SK-N-DZ (cell line): ENCODE data around the gene NEXMIF.
"Not testable (repeated sequence)": the region's sequence is repeated elsewhere in the genome, so short reads cannot be mapped to it uniquely, and the experiment has no call there.

ENCODE experiments used
- DNase-seq: peaks from one replicate; pipeline ENCODE4 v3.0.0-alpha.2; 2015; ENCODE audit warnings: low spot score
- small RNA-seq, 2 experiments: library from RNA; depleted of rRNA; stranded (forward); fragments of <200 nt; gene quantifications; one replicate each; pipeline ENCODE3, GENCODE V24; 2014

Gene NEXMIF

GRCh38 chrX:74797338-74797887 lies 127.8 kb downstream of the NEXMIF start:
- DNase-seq: no peak

GRCh38 chrX:74788545-74789086 lies 136.6 kb downstream of the NEXMIF start:
- DNase-seq: no peak

- no peak for DNase-seq
Measured at GRCh38 chrX:74784629-74785028, 140.6 kb downstream of the NEXMIF start.

GRCh38 chrX:74781507-74782034 lies 143.7 kb downstream of the NEXMIF start:
- no peak for DNase-seq

GRCh38 chrX:74779175-74779574 lies 146.1 kb downstream of the NEXMIF start:
- DNase-seq: no peak

- DNase-seq: no peak
Measured at GRCh38 chrX:74774988-74775387, 150.3 kb downstream of the NEXMIF start.

- no peak for DNase-seq
Measured at GRCh38 chrX:74736450-74736849, 188.8 kb downstream of the NEXMIF start.

GRCh38 chrX:74705269-74705668 lies 220.0 kb downstream of the NEXMIF start:
- DNase-seq: no peak

- DNase-seq: not testable (repeated sequence)
Measured at GRCh38 chrX:74701343-74701742, 223.9 kb downstream of the NEXMIF start.

- DNase-seq: no peak
Measured at GRCh38 chrX:74684466-74684865, 240.8 kb downstream of the NEXMIF start.

Small RNA genes within 50 kb of the gene (small RNA-seq; reads per million reads assigned to genes)
- gene AL139395.1: 0 reads per million in 2 experiments
